ENCODE data around the gene PRRT2. TPM values are rescaled to one million over a fixed set of nuclear protein-coding genes. Genes with fewer than 3 reads are reported as not detected.
A peak's percentile ranks its signal among the peaks of the same experiment; 100 is the strongest.

Gene PRRT2
- total RNA-seq, 2 experiments from 2014 or later = 2.2 to 2.3 TPM

GRCh38 chr16:29808219-29808900, 3.6 kb upstream of the PRRT2 start:
- Histone ChIP-seq H3K27ac (ENCODE audit: low read depth in 1 of 2, low read length in 2 of 2) (peak overlapping the region; percentile 67 to 92), H3K4me3 (ENCODE audit: low read length) (peak overlapping the region; percentile 56), H3K9me3 (ENCODE audit: control insufficient read depth in 1 of 2, insufficient read depth in 1 of 2, low read length in 2 of 2) (no peaks in the 10 kb centered on the region), H3K4me1 (ENCODE audit: insufficient read depth, low read length) (peaks cover 80% of the 10 kb centered on the region), H3K27me3 (ENCODE audit: control insufficient read depth in 1 of 2, insufficient read depth in 2 of 2, low read length in 2 of 2) (no peaks in the 10 kb centered on the region), H3K36me3 (ENCODE audit: insufficient read depth, low read length) (peaks cover 24% of the 10 kb centered on the region)
- ATAC-seq (ENCODE audit: poor library complexity) (peak; percentile 30), DNase-seq (peak in 6 of 14 experiments; percentile 32 to 68 (median 38))
- H3K9me3 Mint-ChIP-seq = no peaks in the 10 kb centered on the region
- peak overlapping the region; percentile 98 for H3K27ac Mint-ChIP-seq
- POLR2A ChIA-PET = interaction anchor here (0.6 to 11.3 kb wide), 32 partner anchors 9 to 575 kb away, joined by 3 to 217 read pairs (median 5); partner anchors contain the start of genes ALDOA, C16orf54, CDIPT and CORO1A
- TF ChIP-seq, protein P1, sequence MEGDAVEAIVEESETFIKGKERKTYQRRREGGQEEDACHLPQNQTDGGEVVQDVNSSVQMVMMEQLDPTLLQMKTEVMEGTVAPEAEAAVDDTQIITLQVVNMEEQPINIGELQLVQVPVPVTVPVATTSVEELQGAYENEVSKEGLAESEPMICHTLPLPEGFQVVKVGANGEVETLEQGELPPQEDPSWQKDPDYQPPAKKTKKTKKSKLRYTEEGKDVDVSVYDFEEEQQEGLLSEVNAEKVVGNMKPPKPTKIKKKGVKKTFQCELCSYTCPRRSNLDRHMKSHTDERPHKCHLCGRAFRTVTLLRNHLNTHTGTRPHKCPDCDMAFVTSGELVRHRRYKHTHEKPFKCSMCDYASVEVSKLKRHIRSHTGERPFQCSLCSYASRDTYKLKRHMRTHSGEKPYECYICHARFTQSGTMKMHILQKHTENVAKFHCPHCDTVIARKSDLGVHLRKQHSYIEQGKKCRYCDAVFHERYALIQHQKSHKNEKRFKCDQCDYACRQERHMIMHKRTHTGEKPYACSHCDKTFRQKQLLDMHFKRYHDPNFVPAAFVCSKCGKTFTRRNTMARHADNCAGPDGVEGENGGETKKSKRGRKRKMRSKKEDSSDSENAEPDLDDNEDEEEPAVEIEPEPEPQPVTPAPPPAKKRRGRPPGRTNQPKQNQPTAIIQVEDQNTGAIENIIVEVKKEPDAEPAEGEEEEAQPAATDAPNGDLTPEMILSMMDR (IDR thresholded peaks at IDR 0.05) = no peak
- H3K36me3 Mint-ChIP-seq (ENCODE audit: low read depth) = peaks cover 53% of the 10 kb centered on the region
- intact Hi-C loops (cut with DNase I, micrococcal nuclease) = loop anchor here (5.0 kb wide), 4 partner anchors 106 to 259 kb away; partner anchors contain the start of genes ALDOA (in 1 of the 2), HIRIP3 (in 1 of the 2), INO80E (in 1 of the 2) and TAOK2 (in 1 of the 2)
- no peaks in the 10 kb centered on the region for H3K27me3 Mint-ChIP-seq
- peaks cover 68% of the 10 kb centered on the region for H3K4me1 Mint-ChIP-seq (ENCODE audit: low read depth)
- CTCF ChIA-PET = interaction anchor here (0.5 to 3.4 kb wide), 31 partner anchors 8 to 224 kb away, joined by 3 to 93 read pairs (median 4); partner anchors contain the start of genes C16orf54, CDIPT, KCTD13 and KIF22
- peak overlapping the region; percentile 95 for H3K4me3 Mint-ChIP-seq

DNA sequence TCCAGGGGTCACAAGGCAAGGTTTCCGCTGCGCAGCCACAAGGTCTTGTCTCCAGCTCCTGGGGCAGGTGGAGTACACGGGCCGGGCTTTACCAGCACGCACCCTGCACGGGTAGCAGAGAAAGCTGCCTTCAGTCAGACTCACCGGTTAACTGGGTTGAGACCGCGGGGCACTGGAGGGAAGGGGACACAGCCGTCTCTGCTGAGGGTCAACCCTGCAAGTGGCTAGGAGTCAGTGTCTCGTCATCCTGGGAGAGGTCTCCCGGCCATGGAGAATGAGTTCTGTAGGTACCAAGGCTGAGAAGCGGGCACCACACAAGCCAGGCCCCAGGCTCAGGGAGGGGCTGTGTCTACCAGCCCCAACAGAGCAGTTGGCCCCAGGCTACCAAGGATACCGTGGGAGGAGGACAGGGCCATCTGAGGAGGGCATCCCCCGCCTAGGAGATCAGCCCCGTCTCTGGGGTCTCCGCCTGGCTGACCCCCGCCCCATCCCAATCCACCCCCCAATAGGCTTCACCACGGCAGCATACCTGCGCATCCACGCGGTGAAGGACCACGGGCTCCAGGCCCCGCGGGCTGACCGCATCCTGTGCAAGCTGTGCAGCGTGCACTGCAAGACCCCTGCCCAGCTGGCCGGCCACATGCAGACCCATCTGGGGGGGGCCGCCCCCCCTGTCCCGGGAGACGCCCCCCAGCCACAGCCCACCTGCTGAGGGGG, 2.8 kb upstream of the PRRT2 start:
- intact Hi-C loops (cut with DNase I, micrococcal nuclease) = loop anchor here (5.0 kb wide), 4 partner anchors 107 to 258 kb away; partner anchors contain the start of genes ALDOA (in 1 of the 2), HIRIP3 (in 1 of the 2), INO80E (in 1 of the 2) and TAOK2 (in 1 of the 2)
- H3K27ac ChIP-seq (ENCODE audit: low read depth in 1 of 2, low read length in 2 of 2) = peak overlapping the region; percentile 67 to 92
- H3K27me3 Mint-ChIP-seq = no peaks in the 10 kb centered on the region
- H3K4me1 Mint-ChIP-seq (ENCODE audit: low read depth) = peaks cover 66% of the 10 kb centered on the region
- no peaks in the 10 kb centered on the region for H3K27me3 ChIP-seq (ENCODE audit: control insufficient read depth in 1 of 2, insufficient read depth in 2 of 2, low read length in 2 of 2)
- peak overlapping the region; percentile 95 for H3K4me3 Mint-ChIP-seq
- ChIA-PET CTCF (interaction anchor here (0.5 to 3.4 kb wide), 7 partner anchors 8 to 107 kb away, joined by 4 to 93 read pairs (median 39); partner anchors contain the start of genes CDIPT, KIF22 and PAGR1), POLR2A (interaction anchor here (0.9 to 11.3 kb wide), 9 partner anchors 8 to 142 kb away, joined by 3 to 217 read pairs (median 32); partner anchors contain the start of genes KIF22, MVP and PAGR1)
- peak overlapping the region; percentile 56 for H3K4me3 ChIP-seq (ENCODE audit: low read length)
- H3K36me3 Mint-ChIP-seq (ENCODE audit: low read depth) = peaks cover 49% of the 10 kb centered on the region
- TF ChIP-seq, protein P1 (IDR thresholded peaks at IDR 0.05) = no peak
- ATAC-seq (ENCODE audit: poor library complexity) (no peak), DNase-seq (peak in 2 of 14 experiments; percentile 23 to 48)
- peaks cover 22% of the 10 kb centered on the region for H3K36me3 ChIP-seq (ENCODE audit: insufficient read depth, low read length)
- no peaks in the 10 kb centered on the region for H3K9me3 ChIP-seq (ENCODE audit: control insufficient read depth in 1 of 2, insufficient read depth in 1 of 2, low read length in 2 of 2)
- peaks cover 80% of the 10 kb centered on the region for H3K4me1 ChIP-seq (ENCODE audit: insufficient read depth, low read length)
- no peaks in the 10 kb centered on the region for H3K9me3 Mint-ChIP-seq
- H3K27ac Mint-ChIP-seq = peak overlapping the region; percentile 98
